GM19467 (cell line): ENCODE data around the gene ABCA12.

ENCODE experiments used
- ATAC-seq: cut with Tn5 transposase; IDR thresholded peaks from one replicate; pipeline ENCODE4 v1.9.1; 2021; ENCODE audit warnings: mild to moderate bottlenecking, moderate library complexity; ENCODE audit not compliant: unreplicated experiment

Gene ABCA12

GRCh38 chr2:215036314-215036713 is 102.1 kb downstream of the ABCA12 start:
- ATAC-seq: no peak

- no peak for ATAC-seq
Observed at GRCh38 chr2:215034154-215034553, 104.3 kb downstream of the ABCA12 start.

GRCh38 chr2:215032153-215032552 is 106.3 kb downstream of the ABCA12 start:
- no peak for ATAC-seq

DNA sequence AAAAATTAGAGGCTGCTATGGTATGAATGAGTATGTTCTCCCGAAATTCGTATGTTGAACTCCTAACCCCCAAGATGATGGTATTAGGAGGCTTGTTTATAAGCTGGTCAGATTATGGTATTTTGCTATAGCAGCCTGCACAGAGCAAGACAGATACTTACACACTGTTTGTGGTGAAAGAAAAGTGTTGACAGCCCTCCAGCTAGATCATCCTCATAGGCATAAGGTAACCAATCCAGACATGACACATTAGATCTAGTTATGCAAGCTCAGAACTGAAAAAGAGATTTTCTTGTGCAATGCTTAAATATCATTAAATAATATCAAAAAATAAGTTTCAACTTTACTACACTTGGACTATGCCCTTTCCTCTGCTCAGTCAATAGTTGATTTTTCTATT is 107.1 kb downstream of the ABCA12 start:
- no peak for ATAC-seq

DNA sequence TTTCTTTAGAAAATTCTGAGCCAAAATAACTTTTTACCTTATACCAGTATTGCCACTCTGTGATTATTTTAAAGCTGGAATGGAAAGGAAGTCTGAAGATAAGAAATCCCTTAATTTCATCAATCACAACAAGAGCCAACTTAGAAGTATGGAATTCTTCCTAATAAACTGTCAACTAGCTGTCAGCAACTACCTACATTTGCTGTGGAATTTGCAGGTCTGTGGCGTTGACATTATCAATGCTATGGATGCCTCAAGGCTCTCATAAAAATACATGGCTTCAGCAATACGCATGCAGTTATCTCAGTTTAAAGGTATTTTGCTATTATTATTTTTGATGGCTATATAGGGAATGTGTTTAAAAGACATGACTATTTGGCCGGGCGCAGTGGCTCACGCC is 108.5 kb downstream of the ABCA12 start:
- ATAC-seq: no peak

- ATAC-seq: no peak
Observed at GRCh38 chr2:215028231-215028630, 110.2 kb downstream of the ABCA12 start.

- ATAC-seq: no peak
Observed at GRCh38 chr2:215027779-215028178, 110.6 kb downstream of the ABCA12 start.

GRCh38 chr2:215022910-215023309 is 115.5 kb downstream of the ABCA12 start:
- ATAC-seq: no peak

GRCh38 chr2:215022418-215022817 is 116.0 kb downstream of the ABCA12 start:
- no peak for ATAC-seq

DNA sequence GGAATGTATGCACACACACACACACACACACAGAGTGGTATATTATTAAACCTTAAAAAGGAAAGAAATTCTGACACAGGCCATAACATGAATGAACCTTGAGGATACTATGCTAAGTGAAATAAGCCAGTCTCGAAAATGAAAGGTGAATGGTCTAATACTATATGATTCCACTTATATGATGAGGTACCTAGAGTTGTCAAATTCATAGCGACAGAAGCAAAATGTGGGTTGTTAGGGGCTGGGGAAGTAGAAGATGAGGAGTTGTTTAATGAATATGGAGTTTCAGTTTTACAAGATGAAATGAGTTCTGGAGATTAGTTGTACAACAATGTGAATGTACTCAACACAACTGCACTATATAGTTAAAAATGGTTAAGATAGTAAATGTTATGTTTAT is 118.1 kb downstream of the ABCA12 start:
- no peak for ATAC-seq

- peak; percentile 64 for ATAC-seq
Observed at GRCh38 chr2:215019521-215020145, 118.8 kb downstream of the ABCA12 start.

GRCh38 chr2:215019085-215019484 is 119.3 kb downstream of the ABCA12 start:
- ATAC-seq: no peak

DNA sequence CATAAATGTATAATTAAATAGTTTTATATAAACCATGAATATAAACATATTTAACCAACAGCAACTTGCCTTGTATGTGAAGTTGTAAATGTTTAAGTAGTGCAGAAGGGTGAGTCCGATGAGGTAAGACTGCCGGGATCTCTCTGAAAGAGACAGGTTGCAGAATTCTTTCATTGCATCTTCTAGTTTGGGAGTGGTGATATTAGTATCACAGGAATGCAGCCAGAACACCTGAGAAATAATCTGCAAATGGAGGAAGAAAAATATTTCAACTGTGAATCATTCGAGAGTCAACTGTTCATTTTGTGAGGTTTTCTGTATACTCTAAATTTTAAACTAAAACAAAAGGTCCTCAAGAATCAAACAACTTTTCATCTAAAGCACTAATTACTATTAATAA is 123.0 kb downstream of the ABCA12 start:
- no peak for ATAC-seq

DNA sequence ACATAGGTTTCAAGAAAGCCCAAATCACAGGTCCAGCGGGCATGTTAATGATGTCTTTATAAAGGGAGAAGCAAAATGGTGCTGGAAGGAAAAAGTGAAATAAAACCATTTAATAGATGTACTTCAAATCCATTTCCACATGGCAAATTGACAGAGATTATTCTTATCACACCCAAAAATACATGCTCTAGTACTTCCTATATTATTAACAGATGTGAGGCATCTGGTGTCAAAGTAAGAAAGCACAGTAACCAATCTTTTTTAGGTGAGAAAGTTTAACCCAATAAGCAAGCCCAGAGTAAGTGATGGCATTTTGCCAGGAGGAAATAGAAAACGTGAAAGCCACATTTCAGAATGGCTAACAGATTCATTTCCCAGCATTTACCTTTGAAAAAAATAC is 128.0 kb downstream of the ABCA12 start:
- no peak for ATAC-seq

DNA sequence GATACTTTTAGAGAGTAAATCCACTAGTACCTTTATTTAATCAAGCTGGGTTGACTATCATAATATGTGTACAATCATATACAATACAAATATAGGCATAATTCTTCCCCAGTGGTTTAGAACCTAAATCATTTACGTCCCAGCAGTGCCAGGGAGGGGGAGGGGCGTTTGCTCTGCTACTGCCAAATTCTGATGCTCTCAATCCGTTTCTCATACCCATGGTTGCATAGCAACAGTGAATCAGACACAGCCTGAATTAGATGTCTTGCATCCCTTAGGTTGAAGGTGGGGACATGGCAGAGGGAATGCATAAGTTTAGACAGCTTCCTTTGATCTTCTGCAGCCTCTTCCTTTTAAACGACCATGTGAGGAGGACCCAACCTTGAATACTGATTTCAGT is 135.4 kb downstream of the ABCA12 start:
- no peak for ATAC-seq

DNA sequence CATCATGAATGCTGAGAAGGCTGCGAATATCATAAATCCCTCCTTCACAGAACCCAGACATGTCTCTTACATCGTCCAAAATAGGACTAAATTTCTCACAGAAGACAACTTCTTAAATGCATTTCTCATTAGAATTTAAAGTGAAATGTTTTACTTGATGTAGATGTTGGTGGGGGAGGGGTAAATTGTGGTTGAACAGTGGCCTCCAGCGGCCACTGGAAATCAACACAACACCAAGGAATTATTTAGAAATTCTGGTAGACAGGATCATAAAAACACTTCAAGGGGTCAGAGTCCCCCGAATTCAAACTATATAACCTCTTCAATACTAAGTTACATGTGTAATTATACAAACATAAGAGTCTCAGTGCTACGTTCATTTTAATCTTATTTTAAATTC is 135.9 kb downstream of the ABCA12 start:
- no peak for ATAC-seq

GRCh38 chr2:215000721-215001120 is 137.7 kb downstream of the ABCA12 start:
- ATAC-seq: no peak

GRCh38 chr2:214995926-214996670 is 142.3 kb downstream of the ABCA12 start:
- peak; percentile 91 for ATAC-seq

- peak; percentile 53 for ATAC-seq
Observed at GRCh38 chr2:214995409-214995808, 143.0 kb downstream of the ABCA12 start.

GRCh38 chr2:214992911-214993310 is 145.5 kb downstream of the ABCA12 start:
- ATAC-seq: no peak

GRCh38 chr2:214989187-214989586 is 149.2 kb downstream of the ABCA12 start:
- no peak for ATAC-seq

DNA sequence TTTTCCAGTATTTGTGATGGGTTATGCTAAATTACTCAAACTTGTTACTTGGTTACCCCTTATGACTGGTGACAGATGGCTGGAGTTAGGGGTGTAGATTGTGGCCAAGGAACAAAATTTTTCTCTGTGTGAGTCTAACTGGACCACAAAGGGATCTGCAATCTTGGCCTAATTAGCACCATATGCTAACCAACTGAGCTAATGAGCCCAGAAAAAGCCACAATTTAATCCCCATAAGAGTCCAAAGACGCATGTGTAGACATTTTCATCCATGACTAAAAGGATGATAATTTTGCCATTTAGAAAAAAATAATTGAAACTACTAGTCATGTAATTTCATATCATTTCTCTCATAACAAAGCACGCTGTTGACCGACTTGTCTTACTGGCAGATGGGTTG is 151.2 kb downstream of the ABCA12 start:
- ATAC-seq: no peak

- ATAC-seq: no peak
Observed at GRCh38 chr2:214985619-214986018, 152.8 kb downstream of the ABCA12 start.
